ENCODE results near the gene UBB.
A peak's percentile ranks its signal among the peaks of the same experiment; 100 is the strongest.
"Not testable (repeated sequence)": the region's sequence is repeated elsewhere in the genome, so short reads cannot be mapped to it uniquely, and the experiment has no call there.

The UBB gene

GRCh38 chr17:16383216-16383615 is 2.3 kb downstream of the UBB start:
- no peak for DNase-seq (ENCODE audit: low read depth)
- no peak for TF ChIP-seq CTCF (IDR thresholded peaks at IDR 0.05; ENCODE audit: low read depth, low read length, missing control alignments)
- no peak overlapping the region for H3K4me3 ChIP-seq (ENCODE audit: low read depth, low read length)

- H3K4me3 ChIP-seq (ENCODE audit: low read depth, low read length) = no peak overlapping the region
- no peak for TF ChIP-seq CTCF (IDR thresholded peaks at IDR 0.05; ENCODE audit: low read depth, low read length, missing control alignments)
- DNase-seq (ENCODE audit: low read depth) = no peak
Observed at GRCh38 chr17:16383772-16384287, 2.9 kb downstream of the UBB start.

- DNase-seq (ENCODE audit: low read depth) = no peak
- no peak for TF ChIP-seq CTCF (IDR thresholded peaks at IDR 0.05; ENCODE audit: low read depth, low read length, missing control alignments)
- H3K4me3 ChIP-seq (ENCODE audit: low read depth, low read length) = no peak overlapping the region
Observed at GRCh38 chr17:16384557-16384956, 3.7 kb downstream of the UBB start.

- H3K4me3 ChIP-seq (ENCODE audit: low read depth, low read length) = peak overlapping the region; percentile 63
- DNase-seq (ENCODE audit: low read depth) = not testable (repeated sequence)
Observed at GRCh38 chr17:16386126-16386507, 5.2 kb downstream of the UBB start.

- no peak for DNase-seq (ENCODE audit: low read depth)
- no peak for TF ChIP-seq CTCF (IDR thresholded peaks at IDR 0.05; ENCODE audit: low read depth, low read length, missing control alignments)
- H3K4me3 ChIP-seq (ENCODE audit: low read depth, low read length) = no peak overlapping the region
Observed at GRCh38 chr17:16391451-16391850, 10.6 kb downstream of the UBB start.

GRCh38 chr17:16392491-16392890 is 11.6 kb downstream of the UBB start:
- not testable (repeated sequence) for DNase-seq (ENCODE audit: low read depth); H3K4me3 ChIP-seq (ENCODE audit: low read depth, low read length)

- H3K4me3 ChIP-seq (ENCODE audit: low read depth, low read length); DNase-seq (ENCODE audit: low read depth): not testable (repeated sequence)
Observed at GRCh38 chr17:16395887-16396286, 15.0 kb downstream of the UBB start.

- not testable (repeated sequence) for H3K4me3 ChIP-seq (ENCODE audit: low read depth, low read length); DNase-seq (ENCODE audit: low read depth)
Observed at GRCh38 chr17:16396693-16397092, 15.8 kb downstream of the UBB start.

- H3K4me3 ChIP-seq (ENCODE audit: low read depth, low read length) = no peak overlapping the region
- TF ChIP-seq CTCF (IDR thresholded peaks at IDR 0.05; ENCODE audit: low read depth, low read length, missing control alignments) = no peak
- no peak for DNase-seq (ENCODE audit: low read depth)
Observed at GRCh38 chr17:16398270-16399267, 17.7 kb downstream of the UBB start.

GRCh38 chr17:16403847-16404246 is 23.0 kb downstream of the UBB start:
- DNase-seq (ENCODE audit: low read depth); H3K4me3 ChIP-seq (ENCODE audit: low read depth, low read length): not testable (repeated sequence)

Measured in GM12864 (cell line).